Effector memory CD4-positive, alpha-beta T cell (primary cell): ENCODE results near the gene FAM222A.

ENCODE experiments used
- DNase-seq, 3 donors: peaks; one replicate each; pipeline ENCODE4 v3.0.0-alpha.2; 2020
- H3K27ac ChIP-seq: 2 replicates; pipeline ENCODE4 v1.7.0; 2013; ENCODE audit warnings: mild to moderate bottlenecking, low read length, moderate library complexity; ENCODE audit not compliant: insufficient read depth, poor library complexity, severe bottlenecking
- H3K27me3 ChIP-seq: replicated peaks from 2 replicates; pipeline ENCODE4 v1.7.0; 2013; ENCODE audit warnings: mild to moderate bottlenecking, low read length; ENCODE audit not compliant: insufficient read depth, control insufficient read depth, poor library complexity, severe bottlenecking
- H3K36me3 ChIP-seq: 2 replicates; pipeline ENCODE4 v1.7.0; 2013; ENCODE audit warnings: mild to moderate bottlenecking, low read length, moderate library complexity; ENCODE audit not compliant: control insufficient read depth, insufficient read depth
- H3K4me1 ChIP-seq: 2 replicates; pipeline ENCODE4 v1.7.0; 2013; ENCODE audit warnings: low read length, mild to moderate bottlenecking; ENCODE audit not compliant: control insufficient read depth, insufficient read depth, poor library complexity, severe bottlenecking
- H3K4me3 ChIP-seq: 2 replicates; pipeline ENCODE4 v1.7.0; 2013; ENCODE audit warnings: low read length, low read depth, mild to moderate bottlenecking; ENCODE audit not compliant: insufficient read depth, poor library complexity, severe bottlenecking
- H3K9me3 ChIP-seq: 2 replicates; pipeline ENCODE4 v1.7.0; 2013; ENCODE audit warnings: mild to moderate bottlenecking, low read length, moderate library complexity; ENCODE audit not compliant: control insufficient read depth

FAM222A gene

GRCh38 chr12:109786799-109787198 is 73.2 kb downstream of the FAM222A start:
- H3K4me1 ChIP-seq: no peaks in the 10 kb centered on the region
- no peak overlapping the region for H3K27ac ChIP-seq
- DNase-seq: no peak
- no peaks in the 10 kb centered on the region for H3K9me3 ChIP-seq
- no peaks in the 10 kb centered on the region for H3K27me3 ChIP-seq
- no peak overlapping the region for H3K4me3 ChIP-seq
- no peaks in the 10 kb centered on the region for H3K36me3 ChIP-seq

GRCh38 chr12:109789526-109790048 is 76.0 kb downstream of the FAM222A start:
- no peaks in the 10 kb centered on the region for H3K9me3 ChIP-seq
- no peaks in the 10 kb centered on the region for H3K4me1 ChIP-seq
- no peak overlapping the region for H3K4me3 ChIP-seq
- no peaks in the 10 kb centered on the region for H3K27me3 ChIP-seq
- no peaks in the 10 kb centered on the region for H3K36me3 ChIP-seq
- no peak for DNase-seq
- no peak overlapping the region for H3K27ac ChIP-seq

- Histone ChIP-seq H3K27ac (no peak overlapping the region), H3K27me3 (no peaks in the 10 kb centered on the region), H3K4me1 (no peaks in the 10 kb centered on the region), H3K36me3 (no peaks in the 10 kb centered on the region), H3K4me3 (no peak overlapping the region), H3K9me3 (no peaks in the 10 kb centered on the region)
- DNase-seq: no peak
Observed at GRCh38 chr12:109792992-109793391, 79.4 kb downstream of the FAM222A start.

GRCh38 chr12:109793411-109793810 is 79.8 kb downstream of the FAM222A start:
- Histone ChIP-seq H3K4me3 (no peak overlapping the region), H3K27ac (no peak overlapping the region), H3K36me3 (no peaks in the 10 kb centered on the region), H3K27me3 (no peaks in the 10 kb centered on the region), H3K4me1 (no peaks in the 10 kb centered on the region), H3K9me3 (no peaks in the 10 kb centered on the region)
- DNase-seq: no peak

- Histone ChIP-seq H3K36me3 (no peaks in the 10 kb centered on the region), H3K4me3 (no peak overlapping the region), H3K4me1 (no peaks in the 10 kb centered on the region), H3K9me3 (no peaks in the 10 kb centered on the region), H3K27me3 (no peaks in the 10 kb centered on the region), H3K27ac (no peak overlapping the region)
- no peak for DNase-seq
Observed at GRCh38 chr12:109793826-109794501, 80.3 kb downstream of the FAM222A start.

GRCh38 chr12:109795023-109795422 is 81.4 kb downstream of the FAM222A start:
- H3K9me3 ChIP-seq: no peaks in the 10 kb centered on the region
- no peak overlapping the region for H3K4me3 ChIP-seq
- H3K4me1 ChIP-seq: no peaks in the 10 kb centered on the region
- no peak for DNase-seq
- no peaks in the 10 kb centered on the region for H3K27me3 ChIP-seq
- no peaks in the 10 kb centered on the region for H3K36me3 ChIP-seq
- no peak overlapping the region for H3K27ac ChIP-seq

GRCh38 chr12:109796057-109796456 is 82.4 kb downstream of the FAM222A start:
- H3K4me1 ChIP-seq: no peaks in the 10 kb centered on the region
- no peaks in the 10 kb centered on the region for H3K36me3 ChIP-seq
- no peak overlapping the region for H3K4me3 ChIP-seq
- no peaks in the 10 kb centered on the region for H3K9me3 ChIP-seq
- no peak for DNase-seq
- no peaks in the 10 kb centered on the region for H3K27me3 ChIP-seq
- H3K27ac ChIP-seq: no peak overlapping the region

GRCh38 chr12:109797905-109798669 is 84.5 kb downstream of the FAM222A start:
- Histone ChIP-seq H3K27me3 (no peaks in the 10 kb centered on the region), H3K27ac (no peak overlapping the region)
- DNase-seq: no peak

GRCh38 chr12:109798691-109799090 is 85.1 kb downstream of the FAM222A start:
- DNase-seq: no peak
- Histone ChIP-seq H3K9me3 (no peaks in the 10 kb centered on the region), H3K4me3 (no peak overlapping the region), H3K27me3 (no peaks in the 10 kb centered on the region), H3K36me3 (no peaks in the 10 kb centered on the region), H3K27ac (no peak overlapping the region), H3K4me1 (no peaks in the 10 kb centered on the region)

More at GRCh38 chr12:109797905-109798669, 84.5 kb downstream of the FAM222A start:
- Histone ChIP-seq H3K4me1 (no peaks in the 10 kb centered on the region), H3K9me3 (no peaks in the 10 kb centered on the region), H3K4me3 (no peak overlapping the region), H3K36me3 (no peaks in the 10 kb centered on the region)

- no peaks in the 10 kb centered on the region for H3K27me3 ChIP-seq
- H3K4me3 ChIP-seq: no peak overlapping the region
- no peaks in the 10 kb centered on the region for H3K36me3 ChIP-seq
- no peak overlapping the region for H3K27ac ChIP-seq
- H3K9me3 ChIP-seq: no peaks in the 10 kb centered on the region
- no peak for DNase-seq
- no peaks in the 10 kb centered on the region for H3K4me1 ChIP-seq
Observed at GRCh38 chr12:109800536-109800935, 86.9 kb downstream of the FAM222A start.
